GM20000 (cell line): ENCODE measurements around the gene ACSL5.
A peak's percentile ranks its signal among the peaks of the same experiment; 100 is the strongest.

ENCODE experiments used
- DNase-seq: peaks from one replicate; pipeline ENCODE4 v3.0.0; 2012; ENCODE audit warnings: low spot score
- CTCF ChIP-seq: IDR thresholded peaks from 2 replicates; pipeline ENCODE4 v1.5.1; 2012; ENCODE audit warnings: mild to moderate bottlenecking, control low read depth; ENCODE audit errors: extremely low read depth, missing control alignments

ACSL5 gene

GRCh38 chr10:112351146-112351545, 22.8 kb upstream of the ACSL5 start:
- TF ChIP-seq CTCF = no peak
- DNase-seq = peak; percentile 11

GRCh38 chr10:112352044-112352443, 21.9 kb upstream of the ACSL5 start:
- no peak for TF ChIP-seq CTCF
- DNase-seq = no peak

- TF ChIP-seq CTCF = no peak
- peak; percentile 10 for DNase-seq
Observed at GRCh38 chr10:112353046-112353445, 20.9 kb upstream of the ACSL5 start.

- no peak for TF ChIP-seq CTCF
Observed at GRCh38 chr10:112356686-112357085, 17.2 kb upstream of the ACSL5 start.

GRCh38 chr10:112359606-112360307, 14.2 kb upstream of the ACSL5 start:
- no peak for DNase-seq
- no peak for TF ChIP-seq CTCF

More at GRCh38 chr10:112356686-112357085, 17.2 kb upstream of the ACSL5 start:
- DNase-seq = no peak

- no peak for DNase-seq
- no peak for TF ChIP-seq CTCF
Observed at GRCh38 chr10:112360308-112361270, 13.3 kb upstream of the ACSL5 start.
